NCI-H2081 treated with DMSO at 0.1 percent for 48 hours (cell line): ENCODE measurements around the gene SLC24A3.

Experiments used
- DNase-seq: peaks from one replicate; lab custom pipeline; 2025; lab: John Stamatoyannopoulos, UW

SLC24A3 gene

DNA sequence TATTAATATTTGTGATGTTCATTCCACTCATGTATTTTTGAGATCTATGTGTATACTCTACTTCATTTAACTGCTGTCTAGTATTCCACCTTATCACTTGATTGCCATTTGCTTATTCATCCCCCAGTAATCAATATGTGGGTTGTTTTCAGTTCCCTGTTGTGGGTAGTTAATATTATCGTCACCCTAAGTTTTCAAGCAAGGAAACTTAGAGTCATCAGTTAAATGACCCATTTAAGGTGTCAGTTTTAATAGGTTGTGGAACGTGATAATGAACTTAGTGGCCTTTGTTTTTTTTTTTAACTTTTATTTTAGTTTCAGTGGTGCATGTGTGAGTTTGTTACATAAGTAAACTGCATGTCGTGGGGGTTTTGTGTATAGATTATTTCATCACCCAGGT is 90.3 kb downstream of the SLC24A3 start:
- DNase-seq, result no peak

- DNase-seq, result no peak
Observed at GRCh38 chr20:19304389-19304788, 91.9 kb downstream of the SLC24A3 start.

GRCh38 chr20:19304886-19305415 is 92.5 kb downstream of the SLC24A3 start:
- no peak for DNase-seq

DNA sequence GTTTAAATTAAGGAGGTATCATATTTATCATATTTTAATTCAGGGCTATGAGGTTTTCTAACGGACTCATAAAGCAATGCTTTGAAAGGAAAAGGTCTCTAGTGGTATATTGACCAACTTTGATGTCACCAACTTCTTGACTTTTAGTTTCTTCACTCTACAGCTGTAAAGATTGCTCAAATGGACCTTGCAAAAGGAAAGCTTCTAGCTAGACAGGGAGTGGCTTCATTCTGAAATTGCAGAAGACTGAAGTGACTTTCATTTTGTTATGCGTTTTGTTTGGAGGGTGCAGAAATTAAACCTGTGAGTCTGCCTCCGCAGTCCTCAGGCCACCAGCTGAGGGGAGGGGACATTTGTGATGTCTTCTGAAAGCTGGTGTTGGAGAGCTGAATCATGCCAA is 95.7 kb downstream of the SLC24A3 start:
- no peak for DNase-seq

- no peak for DNase-seq
Observed at GRCh38 chr20:19310541-19310940, 98.1 kb downstream of the SLC24A3 start.

DNA sequence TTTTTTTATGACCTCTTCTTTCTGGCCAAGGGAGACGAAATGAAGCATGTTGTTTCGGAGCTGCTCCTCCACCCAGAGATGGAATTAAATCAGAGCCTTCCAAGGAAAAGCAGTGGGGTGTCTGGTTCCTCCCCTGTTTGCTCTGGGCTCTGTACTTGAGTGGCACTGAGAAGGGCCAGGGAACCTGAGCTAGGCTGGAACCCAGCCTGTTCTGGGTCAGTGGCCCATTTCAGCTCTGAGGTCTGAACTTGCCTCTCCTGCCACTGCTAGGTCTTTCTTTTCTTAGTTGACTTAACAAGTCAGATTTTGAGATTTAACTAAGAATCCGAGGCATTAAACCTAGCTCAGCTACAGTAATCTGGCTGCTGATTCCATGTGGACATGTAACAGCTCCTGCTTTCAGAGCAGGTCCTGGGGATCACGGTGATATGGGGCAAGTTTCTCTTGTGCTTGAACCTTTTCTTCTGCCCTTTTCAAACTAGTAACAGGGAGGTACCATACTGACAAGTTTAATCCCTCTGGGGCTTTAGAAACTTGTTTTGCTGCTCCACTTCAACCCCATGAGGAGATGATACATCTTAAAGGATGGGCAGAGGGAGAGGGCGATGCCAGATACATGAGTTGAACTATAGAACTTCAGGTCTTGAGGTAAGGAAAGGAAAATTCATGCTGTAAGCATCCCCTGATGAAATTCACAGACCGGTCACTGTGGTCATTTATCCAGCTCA is 101.1 kb downstream of the SLC24A3 start:
- no peak for DNase-seq

- no peak for DNase-seq
Observed at GRCh38 chr20:19314621-19315020, 102.2 kb downstream of the SLC24A3 start.

DNA sequence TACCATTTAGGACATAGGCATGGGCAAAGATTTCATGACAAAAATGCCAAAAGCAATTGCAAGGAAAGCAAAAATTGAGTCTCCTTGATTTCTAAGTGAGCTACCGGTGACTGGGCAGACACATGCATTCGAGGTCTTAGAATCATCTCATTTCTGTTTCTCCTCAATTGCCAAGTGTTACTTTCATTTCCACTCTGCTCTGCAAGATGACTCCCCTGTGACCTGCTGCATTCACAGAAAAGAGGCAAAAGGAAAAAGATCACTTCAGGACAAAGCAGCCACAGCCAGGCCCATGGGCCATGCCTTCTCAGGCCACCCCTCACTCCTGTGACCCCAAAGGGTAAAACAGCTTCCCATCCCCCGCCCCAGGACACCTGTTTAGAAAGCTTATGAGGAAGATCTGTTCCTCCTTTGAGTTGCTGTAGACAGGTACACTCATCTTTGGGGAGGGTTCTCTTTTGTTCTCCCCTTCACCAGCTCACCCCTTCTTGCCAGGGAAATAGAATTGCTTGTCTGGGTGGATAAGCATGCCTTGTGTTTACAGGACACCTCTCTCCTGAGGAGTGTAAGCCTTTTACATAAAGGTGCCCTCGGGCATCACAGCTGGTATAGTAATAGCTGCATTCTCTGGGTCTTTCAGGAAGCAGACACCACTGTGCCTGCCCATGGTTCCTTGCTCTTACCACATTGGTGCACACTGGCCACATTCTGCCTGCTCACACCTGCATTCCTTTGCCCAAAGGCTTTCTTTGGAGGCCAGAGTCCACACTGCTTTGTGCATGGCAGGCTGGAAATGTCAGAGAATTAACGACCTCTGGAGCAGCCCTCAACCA is 105.0 kb downstream of the SLC24A3 start:
- no peak for DNase-seq

DNA sequence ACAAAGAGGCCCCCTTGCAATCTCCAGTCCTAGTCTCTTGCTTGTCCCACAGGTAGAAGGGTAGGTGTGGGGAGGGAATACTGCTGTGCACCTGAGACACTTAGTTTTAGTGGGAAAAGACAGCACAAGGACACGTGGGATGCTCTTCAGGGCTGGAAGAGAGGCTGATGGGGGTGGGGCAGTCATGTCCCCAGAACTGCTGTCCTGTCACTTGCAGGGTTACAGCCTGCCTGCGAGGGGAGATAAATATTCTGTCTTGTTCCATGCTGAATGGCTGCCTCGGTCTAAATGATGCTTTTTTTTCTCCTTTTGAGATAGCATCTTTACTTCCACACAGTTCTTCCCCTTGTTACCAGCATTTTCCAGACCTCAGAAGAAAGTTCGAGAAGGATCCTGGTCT is 106.2 kb downstream of the SLC24A3 start:
- DNase-seq, result no peak

DNA sequence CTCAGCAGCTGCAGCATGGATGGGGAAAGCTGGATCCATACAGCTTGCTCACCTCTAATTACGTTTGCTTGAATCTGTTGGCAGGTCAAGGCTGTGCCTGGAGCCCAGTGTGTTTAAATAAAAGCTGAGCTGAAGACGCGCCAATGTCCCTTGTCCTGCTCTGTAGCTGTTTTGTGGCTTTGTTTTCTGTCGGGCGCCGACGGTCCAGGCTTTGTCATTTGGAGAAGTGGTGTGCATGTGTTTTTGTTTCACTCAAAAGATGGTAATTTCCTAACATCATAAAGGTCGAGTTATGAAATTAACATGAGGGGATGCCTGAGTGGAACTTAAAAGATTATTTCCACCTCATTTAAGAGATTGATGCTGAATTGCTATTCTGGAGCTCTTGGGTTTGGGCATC is 107.6 kb downstream of the SLC24A3 start:
- DNase-seq, result no peak

DNA sequence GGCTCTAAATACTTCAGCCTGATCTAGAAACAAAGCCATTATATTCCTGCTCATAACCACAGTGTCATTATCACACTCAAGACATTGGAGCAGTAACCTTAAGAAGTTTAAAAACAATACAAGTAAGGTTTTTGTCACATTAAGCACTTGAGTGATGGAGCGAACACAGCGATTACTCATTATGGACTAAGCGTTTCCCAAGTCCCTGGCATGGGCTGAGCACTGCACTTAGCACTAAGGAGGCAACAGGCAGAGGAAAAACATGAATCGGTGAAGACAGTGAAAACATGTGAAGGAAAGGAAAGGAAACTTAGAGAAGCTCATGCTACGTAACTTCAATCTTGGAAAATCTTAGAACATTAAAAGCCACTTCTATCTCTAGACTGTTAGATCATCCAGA is 108.7 kb downstream of the SLC24A3 start:
- DNase-seq, result no peak

DNA sequence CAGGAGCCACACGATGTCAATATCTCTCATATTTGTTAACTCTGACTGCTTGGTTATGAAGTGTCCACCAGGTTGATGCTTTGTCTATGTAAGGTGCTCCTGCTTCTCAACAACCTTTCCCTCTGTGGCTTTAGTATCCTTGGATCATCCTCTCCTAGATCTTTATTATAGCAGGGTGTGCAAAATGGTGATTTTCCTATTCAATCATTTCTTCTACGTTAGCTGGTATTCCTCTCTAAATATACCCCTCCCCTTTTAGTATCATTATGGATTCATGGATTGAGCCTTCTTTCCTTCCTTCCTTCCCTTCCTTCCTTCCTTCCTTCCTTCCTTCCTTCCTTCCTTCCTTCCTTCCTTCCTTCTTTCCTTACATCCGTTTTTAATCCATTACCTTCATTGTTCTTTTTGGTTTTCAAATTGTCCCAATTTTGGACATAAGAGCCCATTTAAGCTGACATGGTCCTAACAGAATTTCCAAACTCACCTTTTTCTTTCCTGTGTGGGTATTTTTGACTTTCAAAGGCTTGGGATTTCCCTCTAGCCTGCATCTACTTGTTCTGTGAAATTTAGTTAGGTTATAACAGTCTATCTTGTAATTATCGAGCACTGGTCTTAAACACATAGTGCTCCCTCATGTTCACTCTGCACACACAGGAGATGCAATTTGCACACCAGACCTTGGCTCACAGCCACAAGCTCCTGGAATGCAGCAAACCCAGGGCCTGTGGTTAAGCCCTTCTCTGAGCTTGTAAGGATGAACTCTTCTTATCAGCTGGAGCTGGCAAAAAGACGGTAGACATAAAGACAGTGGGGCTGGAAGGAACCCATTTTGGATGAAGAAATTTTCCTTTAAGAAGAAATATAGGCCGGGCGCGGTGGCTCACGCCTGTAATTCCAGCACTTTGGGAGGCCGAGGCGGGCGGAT is 109.9 kb downstream of the SLC24A3 start:
- DNase-seq, result no peak

DNA sequence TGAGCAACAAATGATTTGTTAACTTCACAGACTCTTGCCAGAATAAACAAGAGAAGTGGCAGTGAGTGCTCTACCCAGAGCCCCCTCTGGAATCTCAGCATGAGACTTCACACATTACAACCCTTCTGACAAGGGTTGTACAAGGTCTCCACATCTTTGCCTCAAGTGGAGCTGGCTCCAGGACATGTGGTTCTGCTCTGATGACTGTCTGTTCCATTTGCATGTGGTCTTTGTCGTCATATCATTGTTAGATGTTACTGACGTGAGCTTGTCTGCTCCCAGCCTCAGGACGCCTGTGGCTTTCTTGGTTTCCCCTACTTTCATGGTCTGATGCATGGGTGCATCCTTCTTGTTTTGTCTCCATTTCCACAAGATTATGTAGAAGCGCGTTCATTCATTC is 115.0 kb downstream of the SLC24A3 start:
- no peak for DNase-seq

- no peak for DNase-seq
Observed at GRCh38 chr20:19328676-19329075, 116.2 kb downstream of the SLC24A3 start.

DNA sequence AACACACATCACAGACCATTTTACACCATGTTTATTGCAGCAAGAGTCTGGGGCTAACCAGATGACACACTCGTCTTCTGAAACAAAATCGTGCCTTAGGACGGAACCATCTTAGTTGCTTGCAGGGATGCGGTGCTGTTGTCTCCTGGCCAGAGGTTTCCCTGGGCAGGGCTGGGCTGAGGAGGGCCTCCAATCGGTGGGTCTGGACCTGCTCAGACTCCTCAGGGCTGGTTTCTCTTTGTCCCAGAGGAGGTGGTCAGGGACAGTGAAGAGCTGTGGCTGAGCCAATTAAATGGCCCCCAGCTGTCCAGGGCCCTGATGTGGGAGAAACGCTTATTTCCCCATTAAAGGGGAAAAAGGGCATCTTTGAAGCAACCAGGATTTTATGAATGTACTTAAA is 117.6 kb downstream of the SLC24A3 start:
- DNase-seq, result no peak

- DNase-seq, result no peak
Observed at GRCh38 chr20:19330731-19331130, 118.3 kb downstream of the SLC24A3 start.

DNA sequence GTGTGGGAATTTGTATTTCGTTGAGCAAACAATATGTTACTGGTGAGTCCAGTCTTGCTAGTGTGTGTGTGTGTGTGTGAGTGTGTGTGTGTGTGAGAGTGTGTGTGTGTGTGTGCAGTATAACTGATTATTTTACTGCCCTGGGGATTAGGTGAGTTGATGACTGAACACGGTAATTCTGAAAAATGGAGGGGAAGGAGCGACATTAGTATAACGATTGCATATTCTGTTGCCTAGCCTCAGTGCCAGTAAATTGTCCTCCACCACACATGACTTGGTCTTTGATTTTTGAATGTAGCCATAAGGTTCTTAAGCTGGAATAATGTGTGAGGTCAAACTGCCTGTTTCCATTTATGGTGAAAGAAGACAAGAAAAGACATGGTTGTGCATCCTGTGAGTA is 121.1 kb downstream of the SLC24A3 start:
- DNase-seq, result no peak

DNA sequence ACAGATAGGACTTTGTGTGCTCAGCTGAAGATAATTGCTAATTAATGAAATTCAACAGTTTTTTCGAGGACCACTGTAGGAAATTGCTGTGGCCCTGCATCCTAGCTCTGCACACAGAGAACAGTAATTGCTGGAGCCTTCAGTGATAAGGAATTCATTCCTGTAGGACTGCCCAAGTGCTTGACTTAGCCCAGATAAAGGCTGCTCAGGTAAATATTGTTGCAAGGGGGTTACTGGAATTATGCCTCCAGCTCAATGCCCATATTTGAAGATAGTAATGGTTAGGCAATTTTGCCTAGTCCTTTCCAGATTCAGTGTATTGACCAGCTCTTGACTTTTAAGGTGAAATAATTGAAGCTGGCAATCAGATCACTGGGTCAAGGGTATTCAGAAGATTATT is 122.9 kb downstream of the SLC24A3 start:
- no peak for DNase-seq

GRCh38 chr20:19335916-19336315 is 123.5 kb downstream of the SLC24A3 start:
- no peak for DNase-seq

- DNase-seq, result no peak
Observed at GRCh38 chr20:19336631-19337030, 124.2 kb downstream of the SLC24A3 start.

DNA sequence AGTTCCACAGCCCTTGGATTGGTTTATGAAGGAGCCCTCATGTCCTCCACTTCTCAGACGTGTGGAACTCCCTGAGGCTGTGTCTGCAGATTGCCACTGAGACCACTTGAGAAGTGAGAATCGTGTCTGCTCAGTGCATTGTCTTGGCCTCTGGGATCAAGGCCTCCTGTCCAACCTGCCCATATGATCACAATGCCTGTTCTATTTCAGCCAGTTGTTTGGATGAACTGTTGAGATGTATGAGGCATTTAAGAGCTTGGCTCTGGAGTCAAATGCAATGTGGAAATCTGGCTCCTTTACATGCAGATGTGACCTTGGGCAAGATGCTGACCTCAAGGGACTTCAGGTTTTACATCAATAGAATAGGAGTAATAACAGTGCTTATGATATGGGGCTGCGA is 125.9 kb downstream of the SLC24A3 start:
- no peak for DNase-seq

GRCh38 chr20:19338960-19339359 is 126.5 kb downstream of the SLC24A3 start:
- DNase-seq, result no peak
